NCI-H1694 (cell line): ENCODE measurements around the gene PYCARD.
"Not testable (repeated sequence)": the region's sequence is repeated elsewhere in the genome, so short reads cannot be mapped to it uniquely, and the experiment has no call there.

Experiments used
- DNase-seq: peaks from one replicate; lab custom pipeline; 2025; lab: John Stamatoyannopoulos, UW

Gene PYCARD

GRCh38 chr16:31202414-31203375, at the start of gene PYCARD:
PYCARD (minus strand) TSS chr16:31202760; CDS start chr16:31202690, 70 bp downstream.
- no peak for DNase-seq

GRCh38 chr16:31251435-31251834, 48.9 kb upstream of the PYCARD start:
- no peak for DNase-seq

GRCh38 chr16:31250782-31251384, 48.3 kb upstream of the PYCARD start:
- DNase-seq: no peak

GRCh38 chr16:31248344-31248743, 45.8 kb upstream of the PYCARD start:
- DNase-seq: no peak

- no peak for DNase-seq
Observed at GRCh38 chr16:31246296-31246695, 43.7 kb upstream of the PYCARD start.

- DNase-seq: not testable (repeated sequence)
Observed at GRCh38 chr16:31245598-31245997, 43.0 kb upstream of the PYCARD start.

GRCh38 chr16:31243734-31244670, 41.4 kb upstream of the PYCARD start:
- no peak for DNase-seq

GRCh38 chr16:31242206-31242605, 39.6 kb upstream of the PYCARD start:
- DNase-seq: no peak

GRCh38 chr16:31238041-31238440, 35.5 kb upstream of the PYCARD start:
- DNase-seq: no peak

GRCh38 chr16:31229501-31229900, 26.9 kb upstream of the PYCARD start:
- no peak for DNase-seq

GRCh38 chr16:31228206-31228605, 25.6 kb upstream of the PYCARD start:
- no peak for DNase-seq

- DNase-seq: no peak
Observed at GRCh38 chr16:31225193-31225592, 22.6 kb upstream of the PYCARD start.

- DNase-seq: no peak
Observed at GRCh38 chr16:31224092-31224955, 21.8 kb upstream of the PYCARD start.

GRCh38 chr16:31223044-31223443, 20.5 kb upstream of the PYCARD start:
- no peak for DNase-seq

- no peak for DNase-seq
Observed at GRCh38 chr16:31221357-31222160, 19.0 kb upstream of the PYCARD start.

- DNase-seq: no peak
Observed at GRCh38 chr16:31219154-31219741, 16.7 kb upstream of the PYCARD start.

- no peak for DNase-seq
Observed at GRCh38 chr16:31217136-31217530, 14.6 kb upstream of the PYCARD start.

GRCh38 chr16:31216422-31217135, 14.0 kb upstream of the PYCARD start, which contains the start of gene PYDC1:
PYDC1 (minus strand) TSS chr16:31217135; CDS start chr16:31217028, 107 bp downstream.
- no peak for DNase-seq
